Naive B cell (primary cell): ENCODE data around the gene NCS1. TPM values are rescaled to one million over a fixed set of nuclear protein-coding genes. Genes with fewer than 3 reads are reported as not detected.

ENCODE experiments used
- ATAC-seq, 2 donors: fragments of 150-1000 bp; cut with Tn5 transposase; 2 replicates each; pipeline ENCODE4 v1.10.0; 2021; ENCODE audit warnings: low read depth in 2 of 2, mild to moderate bottlenecking in 2 of 2, moderate library complexity in 2 of 2
- DNase-seq: peaks from one replicate; pipeline ENCODE4 v3.0.0; 2022
- H3K27ac Mint-ChIP-seq, 6 donors: one replicate each; pipeline ENCODE4 v1.8.0; 2020 to 2022; ENCODE audit warnings: mild to moderate bottlenecking in 6 of 6, mixed read lengths in 6 of 6, moderate library complexity in 5 of 6, inconsistent platforms in 2 of 6
- H3K27me3 Mint-ChIP-seq, 3 donors: one replicate each; pipeline ENCODE4 v1.8.0; 2021 to 2022; ENCODE audit warnings: mixed read lengths in 3 of 3, mild to moderate bottlenecking in 1 of 3
- H3K36me3 Mint-ChIP-seq, 2 donors: one replicate each; pipeline ENCODE4 v1.8.0; 2020 to 2022; ENCODE audit warnings: mixed read lengths in 2 of 2, inconsistent platforms in 1 of 2, mild to moderate bottlenecking in 1 of 2
- H3K4me1 Mint-ChIP-seq, 3 donors: one replicate each; pipeline ENCODE4 v1.8.0; 2020 to 2022; ENCODE audit warnings: mixed read lengths in 3 of 3, inconsistent platforms in 1 of 3, mild to moderate bottlenecking in 1 of 3, moderate library complexity in 1 of 3
- H3K4me3 Mint-ChIP-seq, 8 donors: one replicate each; pipeline ENCODE4 v1.8.0; 2020 to 2022; ENCODE audit warnings: mild to moderate bottlenecking in 8 of 8, mixed read lengths in 8 of 8, moderate library complexity in 8 of 8, inconsistent platforms in 2 of 8
- H3K9me3 Mint-ChIP-seq, 7 donors: one replicate each; pipeline ENCODE4 v1.8.0; 2020 to 2022; ENCODE audit warnings: mixed read lengths in 7 of 7, mild to moderate bottlenecking in 5 of 7, inconsistent platforms in 2 of 7, moderate library complexity in 1 of 7
- polyA plus RNA-seq, 6 donors: library from polyadenylated mRNA; unstranded; fragments of 300-500 nt; fragmentation: Illumina TruSeq; gene quantifications; one replicate each; pipeline ENCODE4 v1.2.3, GENCODE V29; 2021; ENCODE audit warnings: low read depth in 6 of 6

The NCS1 gene
- polyA plus RNA-seq, 6 donors from 2014 or later: 0.04 TPM; not detected in 5

DNA sequence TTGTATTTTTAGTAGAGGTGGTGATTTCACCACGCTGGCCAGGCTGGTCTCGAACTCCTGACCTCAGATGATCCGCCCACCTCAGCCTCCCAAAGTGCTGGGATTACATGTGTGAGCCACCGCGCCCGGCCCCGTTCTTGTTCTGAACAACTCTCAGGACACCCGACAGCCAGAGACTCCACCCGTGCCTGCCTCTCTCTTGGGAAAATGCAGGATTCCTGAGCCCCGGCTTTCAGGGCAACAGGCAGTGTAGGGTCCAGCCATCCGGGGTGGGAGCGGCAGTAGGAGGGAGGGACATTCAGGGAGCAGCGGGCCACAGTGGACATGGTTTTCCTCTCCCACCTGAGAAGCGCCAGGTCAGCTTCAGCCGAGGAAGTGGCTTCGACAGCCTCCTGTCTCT is 34.4 kb downstream of the NCS1 start:
- no peaks in the 10 kb centered on the region for H3K36me3 Mint-ChIP-seq
- H3K27ac Mint-ChIP-seq: no peak overlapping the region
- H3K27me3 Mint-ChIP-seq: peaks cover 4 to 37% (median 25%) of the 10 kb centered on the region in 3 donors
- H3K4me1 Mint-ChIP-seq: no peaks in the 10 kb centered on the region
- no peak for ATAC-seq
- H3K4me3 Mint-ChIP-seq: no peak overlapping the region
- peaks cover 0 to 2% (median 0%) of the 10 kb centered on the region in 7 donors for H3K9me3 Mint-ChIP-seq
- no peak for DNase-seq

- DNase-seq (no peak), ATAC-seq (no peak)
- Mint-ChIP-seq H3K4me3 (no peak overlapping the region), H3K27ac (no peak overlapping the region), H3K36me3 (no peaks in the 10 kb centered on the region), H3K27me3 (peaks cover 4 to 37% (median 25%) of the 10 kb centered on the region in 3 donors), H3K4me1 (no peaks in the 10 kb centered on the region), H3K9me3 (peaks cover 0 to 2% (median 0%) of the 10 kb centered on the region in 7 donors)
These were observed 35.2 kb downstream of the NCS1 start for GRCh38 chr9:130207241-130207992.

- Mint-ChIP-seq H3K27ac (no peak overlapping the region), H3K9me3 (peaks cover 0 to 2% (median 0%) of the 10 kb centered on the region in 7 donors), H3K27me3 (peaks cover 4 to 37% (median 25%) of the 10 kb centered on the region in 3 donors), H3K36me3 (no peaks in the 10 kb centered on the region), H3K4me3 (no peak overlapping the region), H3K4me1 (no peaks in the 10 kb centered on the region)
- no peak for DNase-seq
- no peak for ATAC-seq
These were observed 36.6 kb downstream of the NCS1 start for GRCh38 chr9:130208600-130209347.

DNA sequence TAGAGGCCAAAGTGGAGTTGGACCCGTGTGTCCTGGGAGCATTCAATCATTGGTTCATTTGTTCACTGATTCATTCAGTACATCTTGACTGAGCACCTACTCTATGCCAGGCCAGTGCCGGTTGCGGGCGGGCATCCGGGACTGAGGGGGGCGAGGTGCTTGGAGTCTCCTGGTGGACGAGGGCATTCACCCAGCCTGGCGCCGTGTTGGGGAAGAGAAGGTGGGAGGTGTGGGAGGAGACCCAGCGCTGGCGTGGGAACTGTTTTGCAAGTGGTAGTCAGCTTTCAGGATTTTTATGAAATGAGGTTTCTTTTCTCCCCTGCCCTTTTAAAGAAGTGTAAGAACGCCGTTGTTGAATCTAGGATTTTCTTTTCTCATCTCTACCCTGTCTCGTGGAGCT is 37.2 kb downstream of the NCS1 start:
- Mint-ChIP-seq H3K9me3 (peaks cover 0 to 2% (median 0%) of the 10 kb centered on the region in 7 donors), H3K27ac (no peak overlapping the region), H3K4me3 (peak overlapping the region in 1 of 8 donors; percentile 53), H3K36me3 (no peaks in the 10 kb centered on the region), H3K4me1 (no peaks in the 10 kb centered on the region), H3K27me3 (peaks cover 4 to 37% (median 25%) of the 10 kb centered on the region in 3 donors)
- DNase-seq: no peak
- ATAC-seq: no peak

- no peaks in the 10 kb centered on the region for H3K4me1 Mint-ChIP-seq
- ATAC-seq (no peak), DNase-seq (no peak)
- H3K36me3 Mint-ChIP-seq: no peaks in the 10 kb centered on the region
- peaks cover 0 to 37% (median 25%) of the 10 kb centered on the region in 3 donors for H3K27me3 Mint-ChIP-seq
- H3K4me3 Mint-ChIP-seq: no peak overlapping the region
- no peaks in the 10 kb centered on the region for H3K9me3 Mint-ChIP-seq
- H3K27ac Mint-ChIP-seq: no peak overlapping the region
These were observed 39.5 kb downstream of the NCS1 start for GRCh38 chr9:130211548-130212226.

DNA sequence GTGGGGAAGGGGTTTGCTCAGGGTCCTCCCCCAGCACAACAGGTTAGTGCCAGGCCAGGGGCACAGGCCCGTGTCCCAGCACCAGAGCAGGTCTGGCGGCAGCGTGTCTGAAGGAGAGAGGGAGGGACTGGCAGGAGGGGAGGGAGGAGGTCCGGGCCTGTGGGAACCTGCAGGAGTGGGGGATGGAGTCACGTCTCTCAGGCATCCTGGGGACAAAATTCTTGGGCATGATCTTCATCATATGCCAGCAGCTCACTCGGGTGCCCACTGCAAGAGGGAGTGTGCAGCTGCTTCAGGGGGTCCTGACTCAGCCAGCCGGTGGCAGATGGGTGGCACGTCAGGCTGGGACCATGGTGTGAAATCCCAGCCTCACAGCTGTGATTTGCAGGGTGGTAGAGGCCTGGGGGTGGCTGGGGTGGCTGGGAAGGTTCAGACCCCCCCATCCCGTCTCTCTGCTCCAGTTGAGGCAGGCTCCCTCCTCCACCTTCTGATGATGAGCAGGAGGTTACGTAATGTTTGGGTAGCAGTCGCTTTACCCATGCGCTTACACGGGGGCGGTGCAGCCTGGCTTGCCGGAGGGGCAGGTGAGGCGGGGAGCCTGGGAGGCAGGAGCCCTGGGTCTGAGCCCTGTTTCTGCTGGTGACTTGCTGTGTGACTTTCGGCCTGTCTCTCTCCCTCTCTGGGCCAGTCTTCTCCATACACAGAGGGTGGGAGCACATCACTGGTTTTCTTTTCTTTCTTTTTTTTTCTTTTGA is 40.5 kb downstream of the NCS1 start:
- no peak overlapping the region for H3K4me3 Mint-ChIP-seq
- peaks cover 0 to 30% (median 22%) of the 10 kb centered on the region in 3 donors for H3K27me3 Mint-ChIP-seq
- H3K4me1 Mint-ChIP-seq: no peaks in the 10 kb centered on the region
- H3K27ac Mint-ChIP-seq: no peak overlapping the region
- H3K9me3 Mint-ChIP-seq: no peaks in the 10 kb centered on the region
- no peaks in the 10 kb centered on the region for H3K36me3 Mint-ChIP-seq
- ATAC-seq: no peak
- DNase-seq: no peak

DNA sequence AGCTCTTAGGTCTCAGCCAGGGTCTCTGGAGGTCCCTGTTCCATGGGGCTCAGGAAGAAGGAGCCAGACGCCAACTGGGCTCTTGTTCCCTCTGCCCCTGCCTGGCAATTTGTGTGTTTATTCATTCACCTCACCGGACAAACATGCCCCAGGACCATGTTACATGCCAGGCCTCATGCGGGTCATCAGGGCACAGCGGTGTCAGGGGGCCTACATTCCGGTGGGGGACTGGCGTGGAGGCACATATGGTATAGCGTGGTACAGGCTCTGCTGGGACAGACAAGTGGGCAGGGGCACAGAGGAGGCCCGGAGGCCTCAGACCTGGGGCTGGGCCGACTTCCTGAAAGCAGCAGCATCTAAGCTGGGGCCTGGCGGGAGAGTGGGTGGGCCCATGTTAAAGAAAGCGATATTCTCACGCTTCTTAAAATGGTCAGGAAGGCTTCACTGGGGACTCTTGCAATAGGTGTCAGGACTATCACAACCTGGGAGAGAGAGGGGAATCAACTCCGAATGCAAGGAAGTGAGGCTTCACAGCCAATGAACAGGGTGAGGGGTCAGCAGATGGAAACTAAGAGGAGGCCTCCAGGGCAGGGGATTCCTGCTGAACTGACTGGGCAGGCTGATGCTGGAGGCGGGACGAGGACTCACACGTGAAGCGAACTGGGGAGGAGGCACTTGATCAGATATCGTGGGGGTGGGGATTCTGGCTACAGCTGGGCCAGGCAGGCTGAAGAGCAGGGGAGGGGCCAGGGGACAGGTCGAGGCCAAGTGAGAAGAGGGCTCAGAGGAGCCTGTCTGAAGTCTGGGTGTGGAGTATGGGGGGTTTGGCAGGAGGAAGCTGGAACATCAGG is 41.9 kb downstream of the NCS1 start:
- no peaks in the 10 kb centered on the region for H3K9me3 Mint-ChIP-seq
- no peaks in the 10 kb centered on the region for H3K36me3 Mint-ChIP-seq
- DNase-seq: no peak
- H3K4me3 Mint-ChIP-seq: peak overlapping the region in 1 of 8 donors; percentile 52
- peaks cover 0 to 16% (median 12%) of the 10 kb centered on the region in 3 donors for H3K27me3 Mint-ChIP-seq
- no peak overlapping the region for H3K27ac Mint-ChIP-seq
- no peak for ATAC-seq
- no peaks in the 10 kb centered on the region for H3K4me1 Mint-ChIP-seq

DNA sequence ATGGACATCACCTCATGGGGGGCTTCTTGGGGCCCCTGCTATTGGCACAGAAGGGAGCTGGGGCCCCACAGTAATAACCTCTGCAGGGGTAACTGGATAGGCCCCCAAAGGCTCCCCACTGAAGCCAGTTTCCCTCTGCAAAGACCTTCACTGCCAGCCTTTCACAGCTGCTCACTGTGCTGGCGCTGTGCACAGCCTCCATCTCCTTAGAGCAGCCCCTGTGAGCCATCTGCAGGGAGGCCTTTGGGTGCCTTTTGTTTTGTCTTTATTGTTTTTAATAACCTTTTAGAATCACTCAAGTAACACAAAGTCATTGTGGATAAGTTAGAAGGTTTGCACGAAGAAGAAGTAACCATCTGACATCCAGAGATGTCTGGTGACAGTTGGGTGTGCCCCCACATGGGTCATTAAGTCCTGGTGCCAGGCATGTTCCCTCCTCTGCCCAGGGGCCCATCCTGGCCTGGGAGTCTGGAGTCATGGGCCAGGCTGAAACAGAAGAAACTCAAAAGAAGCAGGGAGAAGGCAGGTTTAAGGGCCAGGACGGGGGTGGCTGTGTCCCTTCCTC is 42.7 kb downstream of the NCS1 start:
- Mint-ChIP-seq H3K27me3 (peaks cover 0 to 9% (median 5%) of the 10 kb centered on the region in 3 donors), H3K4me3 (no peak overlapping the region)

DNA sequence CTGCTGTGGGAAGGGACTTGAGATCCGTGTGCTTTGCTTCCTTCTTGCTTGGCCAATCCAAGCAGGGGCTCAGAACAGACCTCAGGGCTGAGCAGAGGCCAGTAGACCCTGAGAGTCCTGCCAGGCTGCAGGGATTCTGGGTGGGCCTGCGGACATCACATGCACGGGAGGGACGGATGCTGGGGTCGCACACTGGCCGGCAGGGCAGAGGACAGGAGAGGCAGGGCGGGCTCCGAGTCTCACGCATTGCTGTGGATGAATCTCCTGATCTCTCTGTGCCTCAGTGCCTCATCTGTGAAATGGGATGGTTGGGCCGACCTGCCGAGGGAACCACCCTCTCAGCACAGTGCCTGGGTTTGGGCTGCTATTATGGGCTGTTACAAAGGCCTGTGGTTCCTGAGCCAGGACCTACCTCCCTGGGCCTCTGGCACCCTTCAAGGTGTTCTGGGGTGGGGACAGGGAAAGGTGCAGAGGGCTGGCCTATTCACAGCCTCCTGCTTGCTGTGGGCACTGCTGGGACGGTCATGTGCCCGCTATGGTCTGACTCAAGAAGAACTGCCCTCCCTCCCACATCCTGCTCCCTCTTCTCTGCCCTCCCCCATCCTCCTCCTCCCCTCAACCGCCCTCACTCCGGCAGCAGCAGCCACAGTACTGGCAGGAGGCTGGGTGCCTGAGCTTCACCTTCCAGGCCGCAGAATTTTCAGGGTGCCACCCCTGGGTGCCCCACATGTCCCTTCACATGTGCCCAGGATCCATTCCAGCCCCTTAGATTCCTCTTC is 43.3 kb downstream of the NCS1 start:
- no peaks in the 10 kb centered on the region for H3K36me3 Mint-ChIP-seq
- ATAC-seq: no peak
- H3K27ac Mint-ChIP-seq: no peak overlapping the region
- H3K4me3 Mint-ChIP-seq: no peak overlapping the region
- DNase-seq: no peak
- peaks cover 0 to 5% (median 0%) of the 10 kb centered on the region in 3 donors for H3K27me3 Mint-ChIP-seq
- H3K9me3 Mint-ChIP-seq: no peaks in the 10 kb centered on the region
- no peaks in the 10 kb centered on the region for H3K4me1 Mint-ChIP-seq

More for the DNA sequence above, 42.7 kb downstream of the NCS1 start:
- no peaks in the 10 kb centered on the region for H3K36me3 Mint-ChIP-seq
- H3K27ac Mint-ChIP-seq: no peak overlapping the region
- H3K9me3 Mint-ChIP-seq: no peaks in the 10 kb centered on the region
- ATAC-seq (no peak), DNase-seq (no peak)
- H3K4me1 Mint-ChIP-seq: no peaks in the 10 kb centered on the region

DNA sequence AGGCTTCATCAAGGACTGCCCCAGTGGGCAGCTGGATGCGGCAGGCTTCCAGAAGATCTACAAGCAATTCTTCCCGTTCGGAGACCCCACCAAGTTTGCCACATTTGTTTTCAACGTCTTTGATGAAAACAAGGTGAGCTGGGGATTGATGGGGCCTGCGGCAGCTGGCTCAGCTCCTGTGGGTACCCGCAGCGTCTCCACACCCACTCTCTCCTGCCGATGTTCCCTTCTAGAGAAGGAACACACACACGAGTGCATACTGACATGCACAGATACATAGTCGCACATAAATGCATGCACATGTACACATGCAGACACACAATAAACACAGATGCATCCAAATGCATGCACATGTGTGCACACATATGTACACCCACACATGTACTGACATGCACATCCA is 45.6 kb downstream of the NCS1 start:
- Mint-ChIP-seq H3K36me3 (no peaks in the 10 kb centered on the region), H3K9me3 (no peaks in the 10 kb centered on the region), H3K27me3 (peaks cover 0 to 5% (median 0%) of the 10 kb centered on the region in 3 donors), H3K4me3 (no peak overlapping the region), H3K4me1 (no peaks in the 10 kb centered on the region), H3K27ac (no peak overlapping the region)
- DNase-seq (no peak), ATAC-seq (no peak)

DNA sequence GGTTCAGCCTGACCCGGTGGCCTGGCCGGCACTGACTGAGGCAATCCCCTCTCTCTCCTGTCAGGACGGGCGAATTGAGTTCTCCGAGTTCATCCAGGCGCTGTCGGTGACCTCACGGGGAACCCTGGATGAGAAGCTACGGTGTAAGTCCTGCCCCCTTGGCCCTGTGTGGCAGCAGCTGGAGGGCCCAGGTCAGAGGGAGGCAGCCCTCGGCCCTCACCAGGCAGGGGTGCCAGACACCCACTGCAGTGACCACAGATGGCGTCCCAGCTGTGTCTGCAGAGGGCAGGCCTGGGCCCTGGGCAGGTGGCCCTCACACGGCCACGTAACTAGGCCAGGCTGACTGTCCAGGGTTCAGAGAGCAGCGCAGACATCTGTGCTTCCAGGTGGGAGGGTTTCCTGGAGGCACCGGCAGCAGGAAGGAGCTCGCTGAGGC is 47.5 kb downstream of the NCS1 start:
- DNase-seq (no peak), ATAC-seq (no peak)
- no peaks in the 10 kb centered on the region for H3K4me1 Mint-ChIP-seq
- no peaks in the 10 kb centered on the region for H3K36me3 Mint-ChIP-seq
- H3K4me3 Mint-ChIP-seq: no peak overlapping the region
- no peak overlapping the region for H3K27ac Mint-ChIP-seq
- peaks cover 0 to 5% (median 0%) of the 10 kb centered on the region in 3 donors for H3K27me3 Mint-ChIP-seq
- no peaks in the 10 kb centered on the region for H3K9me3 Mint-ChIP-seq
